GM13977 (cell line): Measurements from ENCODE around the gene UBR4.

ENCODE experiments used
- DNase-seq: peaks from one replicate; pipeline ENCODE4 v3.0.0; 2012; ENCODE audit warnings: low spot score
- CTCF ChIP-seq: IDR thresholded peaks from 2 replicates; pipeline ENCODE4 v1.5.1; 2012; ENCODE audit warnings: mild to moderate bottlenecking, control low read depth; ENCODE audit not compliant: insufficient read depth; ENCODE audit errors: extremely low read depth, missing control alignments
- in situ Hi-C: fragments of 300-500 bp; cut with MboI; formaldehyde crosslinking; loops from one replicate; pipeline ENCODE4 v1.12.0; 2022; ENCODE audit warnings: low sequenced_read_pairs, low pct_unique_long_range_greater_than_20kb, mixed read lengths, inconsistent platforms; ENCODE audit not compliant: unreplicated experiment

UBR4 gene

GRCh38 chr1:19089524-19089923, 120.5 kb downstream of the UBR4 start:
- DNase-seq = no peak
- in situ Hi-C loops = no loop called here
- TF ChIP-seq CTCF = no peak

GRCh38 chr1:19088717-19089442, 121.2 kb downstream of the UBR4 start:
- no peak for TF ChIP-seq CTCF
- no peak for DNase-seq
- in situ Hi-C loops = no loop called here

GRCh38 chr1:19087737-19088594, 122.1 kb downstream of the UBR4 start:
- in situ Hi-C loops = no loop called here
- no peak for TF ChIP-seq CTCF
- DNase-seq = peak; percentile 55

- in situ Hi-C loops = no loop called here
- TF ChIP-seq CTCF = no peak
- no peak for DNase-seq
Measured at GRCh38 chr1:19087017-19087736, 122.9 kb downstream of the UBR4 start.

- no peak for TF ChIP-seq CTCF
- no peak for DNase-seq
- in situ Hi-C loops = no loop called here
Measured at GRCh38 chr1:19086176-19086875, 123.7 kb downstream of the UBR4 start.

GRCh38 chr1:19084206-19084738, 125.8 kb downstream of the UBR4 start:
- no peak for TF ChIP-seq CTCF
- in situ Hi-C loops = no loop called here
- no peak for DNase-seq
